Stimulated activated CD4-positive, alpha-beta T cell treated with anti-CD3 and anti-CD28 coated beads, Interleukin-1b, Interleukin-23, amount 100 ng/mL, for 4 hours (primary cell): ENCODE measurements around the gene HNRNPH1.

Experiments used
- DNase-seq, 2 donors: peaks; one replicate each; pipeline ENCODE4 v3.0.0-alpha.2; 2020; ENCODE audit warnings: low read depth in 2 of 2

Gene HNRNPH1

DNA sequence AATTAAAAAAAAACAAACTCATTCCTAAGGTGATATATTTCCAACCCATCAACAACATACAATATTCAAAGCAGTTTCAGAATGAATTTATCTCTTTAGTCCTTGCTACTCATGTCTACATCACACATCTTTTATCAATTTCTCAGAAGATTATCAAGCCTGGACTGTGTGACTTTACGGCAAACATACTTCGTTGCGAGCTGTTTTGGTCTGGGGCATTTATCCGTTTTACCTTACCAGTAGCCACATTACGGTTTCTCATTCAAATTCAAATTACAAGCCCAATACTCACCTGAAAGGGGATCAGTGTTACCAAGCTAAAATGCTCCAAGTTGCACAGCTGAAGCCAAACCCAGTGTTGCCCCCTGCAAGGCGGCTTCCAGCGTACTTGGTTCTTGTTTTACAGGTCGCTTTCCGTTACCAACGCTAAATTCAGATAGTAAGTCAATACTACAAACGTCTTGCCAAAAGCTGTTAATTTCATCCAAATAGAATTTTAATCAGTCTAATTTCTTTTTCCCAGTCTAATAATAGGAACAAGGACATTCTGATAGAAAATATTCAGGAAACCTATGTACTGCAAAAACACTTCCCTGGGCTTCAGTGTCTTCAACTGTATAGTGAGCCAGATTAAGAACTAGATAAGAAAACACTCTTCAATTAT, 1.8 kb downstream of the HNRNPH1 start:
- no peak for DNase-seq

DNA sequence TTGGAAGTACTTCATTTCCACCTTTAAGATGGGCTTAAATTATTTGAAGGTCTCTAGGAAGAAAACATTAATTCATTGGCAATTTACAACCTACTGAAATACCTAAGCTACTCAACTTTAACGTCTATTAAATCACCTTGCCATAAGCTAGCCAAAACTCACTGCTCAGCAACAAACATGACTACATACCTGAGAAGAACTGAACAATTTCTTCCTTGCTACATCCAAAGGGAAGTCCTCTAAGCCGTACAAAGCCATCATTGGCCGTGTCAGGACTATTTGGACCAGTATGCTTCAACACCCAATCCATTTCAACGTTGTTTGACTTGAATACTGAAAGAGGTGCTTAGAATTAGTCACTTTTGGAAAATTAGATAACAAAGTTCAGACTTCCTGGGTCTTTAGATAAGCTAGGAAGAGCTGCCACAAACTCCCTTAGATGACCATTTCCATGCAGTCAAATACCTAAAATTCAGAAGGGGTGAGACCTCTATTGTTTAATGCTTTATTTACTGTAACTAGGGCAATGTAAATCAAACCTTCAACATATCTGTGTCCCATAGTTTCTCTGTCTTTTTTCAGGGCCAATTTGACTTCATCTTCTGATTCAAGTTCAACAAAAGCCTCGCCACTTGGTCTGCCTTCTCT, 2.6 kb downstream of the HNRNPH1 start:
- DNase-seq: no peak

DNA sequence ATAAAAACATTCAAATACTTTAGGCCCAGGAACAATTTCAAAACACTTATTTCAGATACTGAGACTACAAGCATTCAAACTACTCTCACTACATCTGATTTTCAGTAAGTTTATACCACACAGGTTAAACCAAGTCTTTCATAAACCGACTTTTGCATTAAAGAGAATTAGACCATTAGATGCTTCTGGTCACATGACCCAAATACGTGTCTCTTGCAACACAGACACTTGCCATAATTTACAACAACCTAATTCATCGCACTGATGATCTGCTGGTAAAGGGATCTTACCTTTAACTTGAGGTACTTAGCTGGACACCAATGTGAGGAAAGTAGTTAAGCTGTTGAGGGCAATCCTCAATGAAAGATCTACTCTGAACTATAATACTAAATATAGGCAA, 3.2 kb downstream of the HNRNPH1 start:
- no peak for DNase-seq

DNA sequence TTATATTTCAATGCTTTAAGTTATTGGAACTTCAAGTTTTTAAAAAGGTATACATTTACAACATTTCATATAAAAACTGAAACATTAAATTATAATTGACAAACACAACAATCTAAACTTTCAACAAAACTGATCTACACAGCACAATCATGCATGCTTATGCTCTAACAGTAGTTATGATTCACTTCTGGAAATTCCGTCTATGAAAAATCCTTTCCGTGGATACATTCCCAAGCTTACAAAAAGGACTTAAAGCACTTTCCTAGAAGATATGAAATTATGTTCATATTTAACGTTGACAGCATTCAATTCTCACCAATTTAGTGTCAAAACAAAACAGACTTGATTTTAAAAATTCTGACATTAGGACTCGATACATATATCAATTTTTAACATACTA, 3.7 kb downstream of the HNRNPH1 start:
- DNase-seq: no peak

DNA sequence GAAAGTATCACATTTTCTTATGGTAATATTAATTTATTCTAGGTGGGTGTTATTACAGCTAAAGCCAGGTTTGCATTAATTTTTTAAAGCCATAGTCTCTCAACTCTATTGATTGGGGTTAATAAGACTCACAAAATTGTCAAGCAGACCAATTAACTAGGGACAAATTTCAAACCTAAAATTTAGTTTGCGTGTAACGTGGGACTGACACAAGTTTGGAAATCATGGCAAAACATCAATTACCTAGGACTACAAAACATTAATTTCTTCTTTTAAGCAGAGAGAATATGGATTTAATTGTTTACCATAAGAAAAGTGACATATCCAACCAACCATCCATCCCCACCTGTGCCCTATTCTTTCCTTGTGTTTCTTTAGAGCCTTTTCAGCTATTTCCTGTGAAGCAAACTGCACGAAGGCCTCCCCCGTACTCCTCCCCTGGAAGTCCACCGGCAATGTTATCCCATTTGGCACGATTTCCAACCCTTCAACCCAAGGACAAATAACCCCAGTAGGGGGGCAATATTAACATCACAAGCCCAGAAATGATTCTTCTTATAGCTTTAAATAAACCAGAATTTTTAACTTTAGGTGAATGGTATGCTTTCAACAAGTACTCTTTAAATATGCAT, 4.4 kb downstream of the HNRNPH1 start:
- DNase-seq: no peak

DNA sequence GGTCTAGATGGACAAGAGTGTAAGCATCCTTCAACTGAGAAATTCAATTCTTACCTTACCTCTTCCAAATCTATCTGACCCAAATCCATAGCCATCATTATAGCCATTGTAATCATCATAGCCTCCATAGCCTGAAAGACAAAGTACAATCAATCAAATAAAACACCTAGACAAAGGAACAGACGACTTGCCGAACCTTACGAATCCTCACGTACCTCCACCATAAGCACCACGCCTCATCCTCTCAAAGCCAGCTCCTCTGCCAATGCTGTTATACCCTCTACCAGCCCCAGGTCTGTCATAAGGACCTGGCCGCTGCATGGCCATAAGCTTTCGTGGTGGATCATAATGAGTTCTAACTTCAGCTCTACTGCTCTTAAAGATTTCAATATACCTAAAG, 5.5 kb downstream of the HNRNPH1 start:
- DNase-seq: no peak

DNA sequence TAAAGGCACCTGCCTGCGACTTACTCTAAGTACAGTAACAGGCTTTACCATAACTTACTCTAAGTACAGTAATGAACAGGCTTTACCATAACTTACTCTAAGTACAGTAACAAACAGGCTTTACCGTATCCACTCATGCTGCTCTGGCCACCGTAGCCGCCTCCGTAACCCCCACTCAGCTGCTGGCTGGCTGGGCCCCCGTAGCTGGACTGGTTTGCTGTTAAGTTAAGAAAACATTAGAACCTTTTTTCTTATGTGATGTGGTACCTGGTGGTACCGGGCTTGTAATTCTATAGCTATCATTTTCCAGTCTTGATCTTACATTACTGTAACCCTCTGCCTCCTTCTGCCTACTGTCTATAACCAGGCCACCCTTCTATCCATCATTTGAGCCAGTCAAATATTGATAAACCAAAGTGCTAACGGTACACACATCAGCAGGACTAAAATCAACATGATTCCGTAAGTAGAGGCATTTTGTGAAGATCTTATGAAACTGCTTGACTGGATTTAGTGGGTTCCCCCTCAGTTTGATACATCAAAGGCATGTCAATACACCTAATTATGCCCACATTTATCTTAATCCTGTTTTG, 7.4 kb downstream of the HNRNPH1 start:
- DNase-seq: no peak

DNA sequence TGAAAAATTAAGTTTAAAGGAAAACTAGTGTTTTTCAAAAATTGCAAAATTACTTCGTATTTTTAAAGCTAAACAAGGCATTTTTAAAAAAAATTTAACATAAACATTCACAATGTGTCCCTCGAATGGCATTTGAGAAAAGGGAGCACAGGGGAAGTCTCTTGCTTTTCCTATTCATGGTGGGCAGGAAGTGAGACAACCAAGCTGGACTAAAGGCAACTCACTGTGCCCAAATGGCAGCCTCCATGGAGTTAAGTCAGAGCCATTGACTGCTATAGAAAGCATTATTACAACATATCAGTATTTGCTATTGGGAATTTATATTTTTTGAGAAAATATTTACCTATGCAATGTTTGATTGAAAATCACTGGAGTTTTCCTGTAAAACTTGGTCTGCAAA, 8.3 kb downstream of the HNRNPH1 start:
- no peak for DNase-seq

DNA sequence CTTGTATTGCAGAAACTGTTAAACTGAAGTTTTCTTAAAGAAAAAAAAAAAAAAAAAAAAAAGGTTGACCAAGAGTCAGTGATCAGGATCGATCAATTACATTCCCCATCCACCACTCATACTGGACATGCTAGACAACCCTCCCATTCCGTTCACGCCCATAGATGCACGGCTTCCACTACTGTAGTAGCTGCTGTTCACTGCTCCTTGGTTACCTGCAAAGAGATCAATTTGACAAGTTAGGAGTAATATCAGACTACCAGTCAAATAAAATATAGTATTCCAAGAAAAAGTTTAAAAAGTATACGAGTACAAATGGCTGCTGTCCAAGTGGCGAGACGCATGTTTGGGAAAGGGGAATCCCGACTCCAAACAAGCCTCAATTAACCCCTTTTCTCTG, 8.7 kb downstream of the HNRNPH1 start:
- DNase-seq: no peak

DNA sequence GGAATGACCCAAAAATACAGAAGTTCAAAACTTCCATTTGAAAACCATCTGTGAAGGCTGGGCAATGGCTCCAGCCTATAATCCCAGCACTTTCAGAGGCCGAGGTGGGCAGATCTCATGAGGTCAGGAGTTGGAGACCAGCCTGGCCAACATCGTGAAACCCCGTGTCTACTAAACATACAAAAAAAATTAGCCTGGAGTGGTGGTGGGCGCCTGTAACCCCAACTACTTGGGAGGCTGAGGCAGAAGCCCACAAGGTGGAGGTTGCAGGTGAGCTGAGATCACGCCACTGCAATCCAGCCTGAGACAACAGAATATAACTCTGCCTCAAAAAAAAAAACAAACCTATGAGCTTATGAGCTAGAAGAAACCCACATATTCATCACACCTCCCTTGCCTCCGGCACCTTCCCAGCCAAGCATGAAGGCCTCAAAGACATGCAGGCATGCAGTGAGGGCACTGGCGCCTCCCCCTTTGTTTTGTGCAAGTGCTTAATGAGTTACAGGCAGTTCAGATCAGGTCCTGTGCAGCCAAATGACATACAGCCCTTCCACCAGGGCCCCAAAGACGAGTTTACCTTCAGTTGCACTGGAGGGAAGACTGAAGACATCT, 9.9 kb downstream of the HNRNPH1 start:
- DNase-seq: no peak

DNA sequence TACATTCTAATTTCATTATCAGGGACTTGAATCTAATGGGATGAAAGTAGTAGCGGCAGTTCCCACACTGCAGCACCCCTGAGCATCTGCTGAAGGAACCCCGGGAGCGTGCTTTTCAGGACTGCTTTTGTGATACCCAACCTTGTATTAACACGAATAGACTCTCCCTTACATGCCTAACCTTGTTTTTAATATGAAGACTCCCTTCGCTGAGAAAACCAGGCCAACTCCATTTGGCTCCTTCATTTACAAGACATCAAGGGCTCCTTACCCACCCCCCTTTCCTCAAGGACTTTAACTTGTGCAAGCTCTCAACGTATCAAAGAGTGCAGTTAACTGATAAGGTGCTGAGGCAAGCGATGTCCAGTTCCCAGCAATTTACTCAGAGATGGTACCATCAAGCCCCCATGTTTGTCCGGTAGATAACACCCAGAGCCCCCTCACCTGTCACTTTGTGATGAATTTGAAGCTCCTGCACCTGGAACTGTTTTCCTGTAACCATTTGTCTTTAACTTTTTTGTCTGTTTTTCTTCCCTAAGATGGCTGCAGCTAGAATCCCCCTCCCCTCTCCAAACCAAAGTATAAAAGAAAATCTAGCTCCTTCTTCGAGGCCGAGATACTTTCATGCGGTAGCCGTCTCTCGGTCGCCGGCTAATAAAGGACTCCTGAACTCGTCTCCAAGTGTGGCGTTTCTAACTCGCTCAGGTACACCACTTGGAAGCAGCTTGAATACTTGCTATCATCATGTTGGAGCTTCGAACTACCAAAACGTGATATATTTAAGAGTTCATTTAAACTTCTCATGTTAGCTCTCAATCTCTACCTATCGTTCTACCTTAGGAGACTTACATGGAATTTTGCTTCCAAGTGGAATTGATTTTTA, 10.7 kb downstream of the HNRNPH1 start:
- no peak for DNase-seq

DNA sequence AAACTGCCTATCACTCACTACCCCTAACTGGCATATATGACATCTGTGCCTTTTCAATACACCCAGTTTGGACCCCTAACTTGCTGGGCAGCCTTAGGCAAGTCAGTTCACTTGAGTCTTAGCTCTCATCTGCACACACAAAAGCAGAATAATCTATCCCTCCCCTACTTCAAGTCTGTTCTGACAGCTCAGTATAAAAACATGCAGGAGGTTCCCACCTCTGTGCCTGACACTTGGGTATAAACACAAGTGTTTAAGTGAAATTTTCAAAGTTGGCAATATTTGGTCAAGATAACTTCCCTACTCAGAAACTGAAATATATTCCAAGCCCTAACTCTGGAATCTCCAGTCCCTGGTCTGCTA, 12.6 kb downstream of the HNRNPH1 start:
- DNase-seq: no peak

DNA sequence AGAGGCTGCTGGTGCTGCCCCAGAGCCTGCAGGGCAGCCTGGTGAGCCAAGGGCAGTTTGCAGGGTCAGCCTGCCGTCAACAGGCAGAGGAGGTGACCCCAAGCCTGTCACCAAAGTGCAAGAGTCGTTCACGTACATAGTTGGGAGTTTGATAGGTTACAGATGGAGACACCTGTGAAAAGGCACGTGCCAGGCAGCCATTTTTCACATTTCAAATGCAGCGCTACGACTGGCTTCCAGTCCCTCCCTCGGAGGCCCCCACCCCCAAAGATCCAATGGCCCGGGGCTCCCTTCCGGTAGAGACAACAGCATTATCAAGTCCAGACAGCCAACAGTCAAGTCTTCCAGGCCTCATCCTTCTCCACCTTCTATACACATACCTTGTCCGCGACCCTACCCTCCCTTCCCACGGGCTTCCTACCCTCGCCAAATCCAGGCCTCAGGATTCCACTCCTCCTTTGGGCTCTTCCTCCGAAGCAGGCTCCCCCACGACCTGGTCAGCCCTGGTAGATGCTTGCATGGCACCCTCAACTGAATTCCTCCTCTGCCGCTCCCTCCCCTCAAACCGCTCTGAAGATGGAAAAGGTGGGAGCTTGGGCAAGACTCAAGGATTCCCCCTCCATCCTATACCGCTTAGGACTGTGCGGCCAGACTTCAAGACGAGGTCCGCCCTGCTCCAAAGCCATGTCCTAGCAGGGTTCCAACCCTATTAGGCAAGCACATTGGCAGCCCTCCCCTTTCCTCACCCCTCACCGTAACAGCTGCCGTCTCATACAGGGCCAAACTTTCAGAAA, 13.2 kb downstream of the HNRNPH1 start:
- no peak for DNase-seq

DNA sequence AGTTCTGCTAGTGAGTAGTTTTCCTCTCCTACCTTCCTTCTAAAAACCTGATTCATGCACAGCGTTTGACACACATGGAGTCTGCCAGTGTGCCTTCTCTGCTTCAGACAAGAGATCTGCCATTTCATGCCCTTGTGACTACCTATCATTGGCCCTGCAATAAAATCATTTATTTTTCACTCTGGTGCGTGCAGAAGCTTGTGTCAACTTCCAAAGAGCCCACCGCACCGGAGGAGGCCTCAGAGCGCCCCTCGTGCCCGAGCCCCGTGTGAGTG, 13.7 kb downstream of the HNRNPH1 start:
- no peak for DNase-seq

DNA sequence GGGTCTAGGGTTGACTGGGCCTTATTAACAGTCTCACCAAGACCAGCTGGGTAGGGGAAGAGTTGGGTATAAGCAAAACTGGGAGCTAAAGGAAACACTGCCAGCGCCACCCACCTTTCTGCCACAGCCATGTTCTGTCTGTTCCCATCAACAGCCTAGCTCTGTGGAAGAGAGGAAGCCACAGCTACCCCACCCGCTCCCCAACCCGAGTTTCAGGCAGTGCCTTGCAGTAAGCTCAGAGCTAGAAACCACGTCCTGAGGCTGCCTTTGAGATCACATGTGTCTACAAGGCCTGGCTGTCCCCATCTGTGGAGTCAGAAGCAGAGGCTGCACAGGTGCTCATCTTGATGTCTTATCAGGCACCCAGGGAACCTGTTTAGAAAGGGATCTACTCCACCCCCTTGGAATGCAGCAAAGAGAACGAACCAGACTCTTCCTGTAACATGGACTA, 15.3 kb downstream of the HNRNPH1 start:
- DNase-seq: no peak

DNA sequence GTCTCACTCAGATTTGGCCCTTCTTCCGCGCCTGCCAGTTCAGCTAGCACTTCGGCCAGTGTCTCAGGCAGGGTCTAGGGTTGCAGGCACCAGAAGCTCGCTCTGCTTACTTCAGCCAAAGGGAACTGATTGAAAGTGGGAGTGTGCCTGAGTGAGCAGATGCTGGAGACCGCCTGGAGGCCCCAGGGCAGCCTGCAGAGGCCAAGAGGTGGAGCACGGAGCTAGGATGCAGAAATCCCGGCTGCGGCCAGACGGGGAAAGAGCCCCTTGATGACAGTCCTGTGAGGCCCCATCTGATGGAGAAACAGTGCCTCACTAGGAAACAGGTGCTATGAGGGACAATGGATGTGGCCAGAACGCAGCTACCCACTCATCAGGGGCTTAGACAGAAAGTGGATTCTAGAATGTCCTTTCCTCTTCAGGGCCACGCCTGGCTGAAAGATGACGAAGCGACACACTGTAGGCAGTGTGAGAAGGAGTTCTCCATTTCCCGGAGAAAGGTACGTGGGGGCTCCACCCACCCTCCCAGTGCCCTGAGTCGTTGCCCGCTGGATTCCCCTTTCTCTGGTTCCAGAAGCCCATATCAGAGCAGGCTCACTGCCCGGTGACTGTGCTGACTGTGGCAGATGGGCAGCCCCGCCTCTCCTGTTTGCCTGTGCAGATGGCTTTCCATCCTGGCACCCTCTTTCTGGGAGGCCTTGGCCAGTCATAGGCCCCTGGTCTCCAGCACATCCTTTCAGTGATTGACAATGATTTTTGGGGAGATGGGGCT, 16.1 kb downstream of the HNRNPH1 start:
- DNase-seq: no peak

DNA sequence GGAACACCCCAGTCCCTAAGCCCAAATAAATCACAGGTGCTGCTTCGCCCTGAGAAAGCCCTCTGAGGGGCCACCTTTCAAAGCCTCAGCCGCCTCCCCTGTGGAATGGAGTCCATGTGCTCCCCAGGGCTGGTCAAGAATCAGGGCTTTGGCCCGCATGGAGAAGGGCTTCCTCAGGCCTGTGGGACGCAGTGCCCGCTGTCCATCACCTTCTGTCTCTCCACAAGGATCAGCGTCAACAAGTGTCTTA, 16.6 kb downstream of the HNRNPH1 start:
- no peak for DNase-seq

DNA sequence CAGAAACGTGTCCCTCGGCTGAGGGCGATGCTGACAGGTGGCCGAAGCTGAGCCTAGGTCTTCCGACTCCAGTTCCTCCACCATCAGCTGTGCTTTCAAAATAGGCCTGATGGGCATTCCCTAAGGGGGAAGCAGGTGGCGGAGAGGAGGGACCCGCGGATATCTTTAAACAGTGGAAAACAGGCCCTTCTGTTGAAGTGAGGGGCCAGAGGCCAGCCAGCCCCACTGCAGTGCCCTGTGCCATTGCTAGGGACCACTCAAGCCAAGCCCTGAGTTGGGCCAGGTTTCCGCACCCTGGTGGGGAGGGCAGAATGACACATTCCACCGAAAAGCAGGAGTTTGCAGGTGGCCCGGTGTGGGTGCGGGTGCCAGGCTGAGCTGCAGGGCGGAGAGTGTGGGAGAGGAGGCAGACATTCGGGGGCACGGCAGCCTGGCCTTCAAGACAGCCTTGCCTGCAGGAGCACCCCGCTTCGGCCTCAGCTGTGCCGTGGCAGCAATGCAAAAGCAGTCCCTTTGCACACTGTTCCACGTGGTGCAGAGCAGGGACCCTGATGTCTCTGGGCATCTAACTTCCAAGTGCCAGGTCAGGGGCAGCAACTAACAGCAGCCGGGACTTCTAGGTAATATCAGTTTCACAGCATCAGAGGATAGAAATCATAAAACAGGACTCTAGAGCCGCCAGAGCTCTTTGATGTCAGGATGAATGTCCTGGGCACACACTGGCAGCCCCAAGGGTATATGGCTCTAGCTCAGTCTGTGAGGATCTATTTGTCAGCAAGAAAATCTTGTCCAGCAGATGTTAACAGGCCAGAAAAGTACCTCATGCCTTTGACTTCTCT, 17.2 kb downstream of the HNRNPH1 start:
- no peak for DNase-seq

DNA sequence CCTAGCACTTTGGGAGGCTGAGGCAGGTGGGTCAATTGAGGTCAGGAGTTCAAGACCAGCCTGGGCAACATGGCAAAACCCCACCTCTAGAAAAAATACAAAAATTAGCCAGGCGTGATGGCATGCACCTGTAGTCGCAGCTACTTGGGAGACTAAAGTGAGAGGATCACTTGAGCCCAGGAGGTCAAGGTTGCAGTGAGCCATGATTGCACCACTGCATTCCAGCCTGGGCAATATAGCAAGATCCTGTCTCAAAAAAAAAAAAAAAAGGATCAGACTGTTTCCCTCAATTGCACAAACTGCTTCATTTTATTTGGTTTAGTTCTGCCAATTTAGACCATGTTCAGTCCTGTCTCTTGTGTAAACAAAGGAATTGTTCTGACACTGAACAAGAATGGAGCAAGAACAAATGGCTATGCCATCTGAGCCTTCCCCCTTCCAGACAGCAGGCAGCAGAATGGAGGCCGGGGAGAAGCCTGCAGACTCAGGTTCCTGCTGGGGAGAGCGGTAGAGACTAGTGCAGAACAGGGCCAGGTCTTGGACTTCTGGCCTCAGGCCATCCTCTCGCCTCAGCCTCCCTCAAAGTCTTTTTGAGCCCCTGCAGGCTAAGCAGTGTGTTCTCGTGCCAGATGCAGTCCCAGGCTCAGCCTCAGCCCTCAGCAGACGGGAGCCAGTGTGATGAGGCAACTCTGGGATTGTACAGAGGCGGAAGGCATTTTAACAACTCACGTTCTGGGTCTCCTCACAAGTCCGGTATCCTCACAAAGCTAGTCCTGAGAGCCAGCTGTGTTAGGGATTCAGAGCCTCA, 18.2 kb downstream of the HNRNPH1 start:
- no peak for DNase-seq
